Putamen (tissue), 1 donor: ENCODE data around the gene KIF15.

Source experiments
- DNase-seq: peaks from one replicate; pipeline ENCODE4 v3.0.0-alpha.2; 2016; ENCODE audit warnings: low spot score

The KIF15 gene

DNA sequence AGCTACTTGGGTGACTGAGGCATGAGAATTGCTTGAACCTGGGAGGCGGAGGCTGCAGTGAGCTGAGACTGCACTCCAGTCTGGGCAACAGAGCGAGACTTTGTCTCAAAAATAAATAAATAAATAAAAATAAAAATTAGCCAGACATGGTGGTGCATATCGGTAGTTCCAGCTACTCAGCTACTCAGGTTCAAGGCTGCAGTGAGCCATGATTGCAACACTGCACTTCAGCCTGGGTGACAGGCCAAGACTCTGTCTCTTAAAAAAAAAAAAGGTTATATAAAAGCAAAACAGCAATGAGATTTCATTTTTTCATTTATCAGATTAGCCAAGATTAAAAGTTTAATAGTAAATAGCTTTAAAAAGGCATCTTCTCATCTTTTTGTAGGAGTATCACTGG is 115.7 kb downstream of the KIF15 start:
- DNase-seq: no peak

DNA sequence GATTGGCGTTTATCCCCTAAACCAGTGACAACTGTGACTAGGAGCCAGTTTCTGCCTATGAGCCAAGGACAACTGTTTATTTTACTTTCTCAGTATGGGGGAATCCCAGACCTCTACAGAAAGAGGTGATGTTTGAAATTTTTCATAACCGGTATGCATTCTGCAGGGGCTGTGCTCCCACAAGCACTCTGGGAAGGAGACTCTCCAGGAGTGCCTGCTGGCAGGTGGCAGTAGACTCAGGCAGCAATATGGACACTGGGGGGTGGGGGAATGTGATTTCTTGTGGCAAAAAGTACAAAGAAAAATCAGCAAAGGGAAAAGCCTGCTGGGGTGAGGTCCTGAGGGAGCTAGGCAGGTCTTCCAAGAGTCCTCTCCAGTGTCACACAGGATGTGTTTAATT is 118.7 kb downstream of the KIF15 start:
- no peak for DNase-seq

DNA sequence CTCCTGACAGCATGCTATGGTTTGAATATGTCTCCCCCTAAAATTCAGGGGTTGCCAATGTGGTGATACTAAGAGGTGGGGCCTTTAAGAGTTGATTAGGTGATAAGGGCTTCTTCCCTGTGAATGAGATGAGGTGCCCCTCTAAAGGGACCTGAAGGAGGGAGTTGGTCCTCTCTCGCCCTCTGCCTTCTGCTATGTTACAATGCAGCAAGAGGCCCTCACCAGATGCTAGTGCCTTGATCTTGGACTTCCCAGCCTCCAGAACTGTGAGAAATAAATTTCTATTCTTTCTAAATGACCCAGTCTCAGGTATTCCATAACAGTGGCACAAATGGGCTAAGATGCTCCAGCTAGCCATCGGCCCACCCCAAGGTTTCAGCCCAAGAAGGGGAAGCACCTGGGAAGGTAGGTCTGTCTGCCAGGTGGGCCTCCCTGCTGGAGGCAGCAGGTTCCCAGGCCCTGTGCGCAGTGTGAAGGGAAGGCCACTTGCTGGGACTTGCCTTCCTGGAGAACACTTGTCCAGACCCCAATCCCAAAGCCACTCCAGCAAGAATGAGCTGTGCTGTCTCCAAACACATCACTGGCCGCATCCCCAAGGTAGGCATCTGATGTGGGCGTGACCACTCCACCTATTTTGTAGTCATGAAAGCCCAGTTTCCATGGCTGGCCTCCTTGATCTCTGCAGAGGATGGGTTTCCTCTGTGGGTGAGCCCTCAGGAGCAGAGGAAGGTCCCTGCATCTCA is 121.8 kb downstream of the KIF15 start:
- no peak for DNase-seq

DNA sequence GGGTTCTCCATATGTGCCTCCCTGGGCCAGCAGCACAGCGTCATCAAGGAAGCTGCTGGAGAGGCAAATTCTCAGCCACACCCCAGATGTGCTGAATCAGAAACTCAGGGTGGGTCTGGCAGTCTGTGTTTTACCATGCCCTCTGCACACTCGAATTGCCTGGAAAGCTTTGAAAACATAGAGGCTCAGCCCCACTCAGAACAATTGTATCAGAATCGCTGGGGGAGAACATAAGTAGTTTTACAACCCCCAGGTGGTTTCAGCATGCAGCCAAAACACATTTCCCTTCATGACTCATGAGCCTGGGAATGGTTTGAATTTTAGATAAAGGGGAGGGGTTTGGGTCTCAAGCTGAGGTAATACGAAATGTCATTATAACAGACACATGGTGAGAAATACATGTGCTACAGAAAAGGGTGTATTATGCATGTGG is 122.4 kb downstream of the KIF15 start:
- DNase-seq: no peak

- no peak for DNase-seq
These were observed 124.0 kb downstream of the KIF15 start for GRCh38 chr3:44885618-44886017.

- DNase-seq: no peak
These were observed 125.0 kb downstream of the KIF15 start for GRCh38 chr3:44886561-44886960.

GRCh38 chr3:44887101-44887500 is 125.5 kb downstream of the KIF15 start:
- DNase-seq: no peak

GRCh38 chr3:44890258-44890657 is 128.7 kb downstream of the KIF15 start:
- DNase-seq: no peak

DNA sequence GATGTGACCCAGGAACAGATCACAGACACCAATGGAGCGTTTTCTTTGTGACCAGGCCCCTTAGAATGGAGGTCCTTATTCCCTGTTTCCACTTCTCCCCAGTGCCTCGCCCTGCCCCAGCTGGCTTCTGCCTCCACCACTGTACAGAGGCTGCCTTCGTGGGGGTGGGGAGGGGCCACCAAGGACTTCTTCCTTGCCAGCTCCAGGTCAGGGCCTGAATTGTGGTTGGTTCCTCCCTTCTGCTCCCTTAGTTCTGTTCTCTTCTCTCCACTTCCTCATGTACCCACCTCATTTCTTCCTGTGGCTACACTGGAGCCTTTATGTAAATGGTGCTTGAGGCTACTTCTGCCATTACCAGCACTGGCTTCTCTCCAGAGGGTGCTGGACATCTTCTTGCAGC is 129.3 kb downstream of the KIF15 start:
- no peak for DNase-seq

- no peak for DNase-seq
These were observed 131.1 kb downstream of the KIF15 start for GRCh38 chr3:44892689-44893088.

- no peak for DNase-seq
These were observed 131.5 kb downstream of the KIF15 start for GRCh38 chr3:44893097-44893496.

GRCh38 chr3:44894485-44894884 is 132.9 kb downstream of the KIF15 start:
- no peak for DNase-seq

DNA sequence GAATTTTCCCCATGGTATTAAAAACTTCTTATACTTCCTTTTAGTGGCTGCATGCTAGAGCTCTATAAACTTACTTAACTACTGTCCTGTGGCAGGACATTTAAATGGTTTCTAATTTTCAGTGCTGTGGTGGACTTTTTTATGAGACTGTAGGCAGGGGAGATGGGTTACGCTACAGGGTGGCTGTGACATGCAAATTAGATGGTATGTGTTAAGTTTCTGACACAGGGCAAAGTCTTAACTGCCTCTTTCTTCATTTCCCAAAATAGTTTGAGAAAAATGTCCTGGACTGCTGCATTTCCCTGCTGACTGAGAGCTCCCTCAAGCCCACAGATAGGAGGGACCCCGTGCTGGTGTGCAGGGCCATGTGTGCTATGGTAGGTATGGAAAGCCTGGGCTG is 134.8 kb downstream of the KIF15 start:
- no peak for DNase-seq

GRCh38 chr3:44899683-44900367 is 138.2 kb downstream of the KIF15 start:
- DNase-seq: no peak

DNA sequence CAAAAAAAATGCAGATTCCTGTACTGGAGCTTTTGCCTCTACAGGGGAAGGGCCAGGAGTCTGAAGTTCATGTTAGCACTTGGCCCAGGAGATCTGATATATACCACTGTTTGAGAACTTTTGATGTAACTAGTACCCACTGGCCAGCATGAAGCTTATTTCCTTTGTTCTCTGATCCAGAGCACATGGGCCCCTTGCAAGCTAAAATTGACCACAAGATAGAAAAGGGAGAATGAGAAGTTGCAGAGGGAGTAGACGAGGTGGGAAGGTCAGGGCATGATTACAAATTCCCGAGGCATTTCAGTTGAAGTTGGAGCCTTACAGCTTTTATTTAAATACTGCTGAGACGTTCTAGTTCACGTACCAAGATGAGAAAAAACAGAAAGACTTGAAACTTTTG is 141.0 kb downstream of the KIF15 start:
- no peak for DNase-seq
